Measurements from ENCODE around the gene LIN52. TPM values are rescaled to one million over a fixed set of nuclear protein-coding genes. Genes with fewer than 3 reads are reported as not detected.

The LIN52 gene
- total RNA-seq, 1 donor from 2014 or later, result 8.7 TPM

GRCh38 chr14:74242021-74242779 is 157.4 kb downstream of the LIN52 start:
- no peak for ATAC-seq
- H3K4me3 ChIP-seq, result no peak overlapping the region
- no peak for DNase-seq
- H3K27me3 ChIP-seq, result peaks cover 91% of the 10 kb centered on the region
- H3K36me3 ChIP-seq, result no peaks in the 10 kb centered on the region
- H3K4me1 ChIP-seq, result peaks cover 23% of the 10 kb centered on the region
- intact Hi-C loops (cut with DNase I), result no loop called here
- TF ChIP-seq CTCF (IDR thresholded peaks at IDR 0.05), result no peak
- no peaks in the 10 kb centered on the region for H3K9me3 ChIP-seq
- H3K27ac ChIP-seq, result no peak overlapping the region

GRCh38 chr14:74242780-74243042 is 158.0 kb downstream of the LIN52 start:
- no peak for TF ChIP-seq CTCF (IDR thresholded peaks at IDR 0.05)
- Histone ChIP-seq H3K4me3 (no peak overlapping the region), H3K9me3 (no peaks in the 10 kb centered on the region), H3K36me3 (no peaks in the 10 kb centered on the region), H3K27ac (no peak overlapping the region), H3K4me1 (peaks cover 23% of the 10 kb centered on the region), H3K27me3 (peaks cover 89% of the 10 kb centered on the region)
- intact Hi-C loops (cut with DNase I), result no loop called here
- no peak for DNase-seq
- no peak for ATAC-seq

- Histone ChIP-seq H3K4me1 (peaks cover 23% of the 10 kb centered on the region), H3K4me3 (no peak overlapping the region), H3K36me3 (no peaks in the 10 kb centered on the region), H3K27ac (no peak overlapping the region), H3K27me3 (peaks cover 86% of the 10 kb centered on the region), H3K9me3 (no peaks in the 10 kb centered on the region)
- ATAC-seq (no peak), DNase-seq (no peak)
- TF ChIP-seq CTCF (IDR thresholded peaks at IDR 0.05), result no peak
- intact Hi-C loops (cut with DNase I), result no loop called here
Measured at GRCh38 chr14:74243051-74243450, 158.3 kb downstream of the LIN52 start.

- H3K27me3 ChIP-seq, result peaks cover 80% of the 10 kb centered on the region
- intact Hi-C loops (cut with DNase I), result no loop called here
- ATAC-seq, result no peak
Measured at GRCh38 chr14:74244115-74244514, 159.4 kb downstream of the LIN52 start.

GRCh38 chr14:74245292-74245691 is 160.5 kb downstream of the LIN52 start:
- Histone ChIP-seq H3K9me3 (no peaks in the 10 kb centered on the region), H3K4me3 (no peak overlapping the region), H3K36me3 (no peaks in the 10 kb centered on the region), H3K4me1 (peaks cover 17% of the 10 kb centered on the region), H3K27me3 (peaks cover 69% of the 10 kb centered on the region), H3K27ac (no peak overlapping the region)
- ATAC-seq, result no peak
- no peak for TF ChIP-seq CTCF (IDR thresholded peaks at IDR 0.05)
- DNase-seq, result no peak
- intact Hi-C loops (cut with DNase I), result no loop called here

More at GRCh38 chr14:74244115-74244514, 159.4 kb downstream of the LIN52 start:
- no peaks in the 10 kb centered on the region for H3K36me3 ChIP-seq
- no peaks in the 10 kb centered on the region for H3K9me3 ChIP-seq
- DNase-seq, result no peak
- H3K4me3 ChIP-seq, result no peak overlapping the region
- peaks cover 23% of the 10 kb centered on the region for H3K4me1 ChIP-seq
- no peak for TF ChIP-seq CTCF (IDR thresholded peaks at IDR 0.05)
- no peak overlapping the region for H3K27ac ChIP-seq

- Histone ChIP-seq H3K36me3 (no peaks in the 10 kb centered on the region), H3K9me3 (no peaks in the 10 kb centered on the region), H3K27ac (no peak overlapping the region), H3K4me1 (peaks cover 4% of the 10 kb centered on the region), H3K4me3 (no peak overlapping the region), H3K27me3 (peaks cover 56% of the 10 kb centered on the region)
- DNase-seq (no peak), ATAC-seq (no peak)
- no peak for TF ChIP-seq CTCF (IDR thresholded peaks at IDR 0.05)
- intact Hi-C loops (cut with DNase I), result no loop called here
Measured at GRCh38 chr14:74246542-74246941, 161.8 kb downstream of the LIN52 start.

All from upper lobe of right lung (tissue), 1 donor.